WTC11 (cell line): ENCODE data around the gene PARK7. TPM values are rescaled to one million over a fixed set of nuclear protein-coding genes. Genes with fewer than 3 reads are reported as not detected.

Experiments used
- ATAC-seq: fragments of 200-7000 bp; cut with Tn5 transposase; 2 replicates; pipeline ENCODE4 v1.10.0; 2021; ENCODE audit warnings: mild to moderate bottlenecking, moderate library complexity
- CTCF ChIA-PET: fragments of 300-600 bp; sonication (Branson Sonifier 250); formaldehyde crosslinking; loops from one replicate; lab custom pipeline; 2021; ENCODE audit warnings: antibody characterized with exemption; lab: Charles Lee
- POLR2A ChIA-PET: fragments of 350-600 bp; sonication (Branson Sonifier 250); formaldehyde crosslinking; loops from one replicate; lab custom pipeline; 2021; ENCODE audit warnings: antibody characterized with exemption; lab: Charles Lee
- DNase-seq: peaks from one replicate; pipeline ENCODE4 v3.0.0; 2021; ENCODE audit warnings: low spot score
- H3K27ac Mint-ChIP-seq: 2 replicates; pipeline ENCODE4 v1.8.0; 2021; ENCODE audit warnings: mixed read lengths
- H3K27me3 Mint-ChIP-seq: 2 replicates; pipeline ENCODE4 v1.8.0; 2021; ENCODE audit warnings: low read depth, mild to moderate bottlenecking, moderate library complexity, mixed read lengths
- H3K36me3 Mint-ChIP-seq: 2 replicates; pipeline ENCODE4 v1.8.0; 2021; ENCODE audit warnings: mixed read lengths
- H3K4me1 Mint-ChIP-seq: 2 replicates; pipeline ENCODE4 v1.8.0; 2022; ENCODE audit warnings: mixed read lengths
- H3K4me3 Mint-ChIP-seq: 2 replicates; pipeline ENCODE4 v1.8.0; 2021; ENCODE audit warnings: mild to moderate bottlenecking, moderate library complexity, mixed read lengths
- H3K9me3 Mint-ChIP-seq: 2 replicates; pipeline ENCODE4 v1.8.0; 2021; ENCODE audit warnings: mixed read lengths
- ETV6 ChIP-seq: sonication (generic); formaldehyde crosslinking; IDR thresholded peaks from 2 replicates; pipeline ENCODE4 v1.8.1; 2022; ENCODE audit warnings: mild to moderate bottlenecking, missing genetic modification reagents
- FOXK1 ChIP-seq: sonication (generic); formaldehyde crosslinking; IDR thresholded peaks from 2 replicates; pipeline ENCODE4 v1.8.0; 2022; ENCODE audit warnings: mild to moderate bottlenecking, moderate library complexity, missing genetic modification reagents
- KAT7 ChIP-seq: sonication (generic); formaldehyde crosslinking; IDR thresholded peaks from 2 replicates; pipeline ENCODE4 v1.8.1; 2023; ENCODE audit warnings: missing genetic modification reagents, mild to moderate bottlenecking, borderline replicate concordance
- NFYB ChIP-seq: sonication (generic); formaldehyde crosslinking; conservative IDR thresholded peaks from 2 replicates; pipeline ENCODE4 v1.8.0; 2022; ENCODE audit warnings: low read depth, missing genetic modification reagents
- NR1H2 ChIP-seq: sonication (generic); formaldehyde crosslinking; IDR thresholded peaks from 2 replicates; pipeline ENCODE4 v1.9.0; 2021; ENCODE audit warnings: mild to moderate bottlenecking, moderate library complexity, missing genetic modification reagents
- RORB ChIP-seq: fragments of 250-450 bp; sonication (Bioruptor Pico); IDR thresholded peaks from 2 replicates; pipeline ENCODE4 v1.9.0; 2021; ENCODE audit warnings: mild to moderate bottlenecking
- SMAD3 ChIP-seq: sonication (generic); formaldehyde crosslinking; IDR thresholded peaks from 2 replicates; pipeline ENCODE4 v1.8.0; 2022; ENCODE audit warnings: missing genetic modification reagents, mild to moderate bottlenecking, borderline replicate concordance
- TP53 ChIP-seq: sonication (generic); formaldehyde crosslinking; IDR thresholded peaks from 2 replicates; pipeline ENCODE4 v1.8.1; 2023; ENCODE audit warnings: mild to moderate bottlenecking, missing genetic modification reagents
- ZNF317 ChIP-seq: sonication (generic); formaldehyde crosslinking; IDR thresholded peaks from 2 replicates; pipeline ENCODE4 v1.8.1; 2023; ENCODE audit warnings: low read depth, mild to moderate bottlenecking, moderate library complexity, missing genetic modification reagents, borderline replicate concordance
- total RNA-seq: library from RNA; stranded (reverse); gene quantifications from 3 replicates; pipeline ENCODE4 v1.2.3, GENCODE V29; 2021
- TF ChIP-seq, protein P1 (sequence below): sonication (generic); formaldehyde crosslinking; IDR thresholded peaks from 2 replicates; pipeline ENCODE4 v1.8.1; 2023; ENCODE audit warnings: mild to moderate bottlenecking, missing genetic modification reagents, moderate library complexity
- TF ChIP-seq, protein P2 (sequence below): fragments of 250-450 bp; sonication (Bioruptor Pico); IDR thresholded peaks from 2 replicates; pipeline ENCODE4 v1.9.0; 2021; ENCODE audit warnings: mild to moderate bottlenecking
- TF ChIP-seq, protein P3 (sequence below): sonication (generic); formaldehyde crosslinking; IDR thresholded peaks from 2 replicates; pipeline ENCODE4 v1.8.0; 2022; ENCODE audit warnings: missing genetic modification reagents
- TF ChIP-seq, protein P4 (sequence below): sonication (generic); formaldehyde crosslinking; IDR thresholded peaks from 2 replicates; pipeline ENCODE4 v1.8.1; 2022; ENCODE audit warnings: mild to moderate bottlenecking, moderate library complexity, missing genetic modification reagents
- TF ChIP-seq, protein P5 (sequence below): sonication (generic); formaldehyde crosslinking; IDR thresholded peaks from 2 replicates; pipeline ENCODE4 v1.8.0; 2022; ENCODE audit warnings: mild to moderate bottlenecking, missing genetic modification reagents
- TF ChIP-seq, protein P6 (sequence below): sonication (generic); formaldehyde crosslinking; IDR thresholded peaks from 2 replicates; pipeline ENCODE4 v1.8.0; 2022; ENCODE audit warnings: mild to moderate bottlenecking, missing genetic modification reagents
- TF ChIP-seq, protein P7 (sequence below): fragments of 250-450 bp; sonication (Bioruptor Pico); IDR thresholded peaks from 2 replicates; pipeline ENCODE4 v1.8.0; 2021; ENCODE audit warnings: mild to moderate bottlenecking
- TF ChIP-seq, protein P8 (sequence below): fragments of 250-450 bp; sonication (Bioruptor Pico); IDR thresholded peaks from 2 replicates; pipeline ENCODE4 v1.9.0; 2021; ENCODE audit warnings: mild to moderate bottlenecking

Gene PARK7
- total RNA-seq, 1 experiment from 2014 or later: 337 TPM

DNA sequence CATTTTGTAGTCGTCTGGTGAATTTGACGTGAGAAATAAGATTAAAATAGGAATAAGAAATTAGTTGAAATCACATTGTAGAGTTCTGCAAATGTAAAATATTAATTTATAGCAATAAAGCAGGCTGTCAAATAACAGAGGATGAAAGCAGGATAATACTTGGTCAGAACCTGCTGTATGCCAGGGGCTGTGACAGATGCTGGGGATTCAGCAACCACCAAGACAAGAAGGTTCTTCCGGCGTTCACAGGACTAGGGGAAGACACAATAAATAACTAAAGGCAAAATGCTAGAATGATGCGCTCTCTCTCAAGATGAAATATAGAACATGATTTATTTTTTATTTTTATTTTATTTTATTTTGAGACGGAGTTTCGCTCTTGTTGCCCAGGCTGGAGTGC lies 6.8 kb upstream of the PARK7 start:
- H3K4me1 Mint-ChIP-seq: no peaks in the 10 kb centered on the region; the same call in 1 of the 2 replicates
- TF ChIP-seq NR1H2 (CRISPR knock-in tag): no peak
- TF ChIP-seq, protein P1, sequence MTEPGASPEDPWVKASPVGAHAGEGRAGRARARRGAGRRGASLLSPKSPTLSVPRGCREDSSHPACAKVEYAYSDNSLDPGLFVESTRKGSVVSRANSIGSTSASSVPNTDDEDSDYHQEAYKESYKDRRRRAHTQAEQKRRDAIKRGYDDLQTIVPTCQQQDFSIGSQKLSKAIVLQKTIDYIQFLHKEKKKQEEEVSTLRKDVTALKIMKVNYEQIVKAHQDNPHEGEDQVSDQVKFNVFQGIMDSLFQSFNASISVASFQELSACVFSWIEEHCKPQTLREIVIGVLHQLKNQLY (CRISPR knock-in tag): no peak
- no peak for TF ChIP-seq NFYB (CRISPR knock-in tag)
- TF ChIP-seq, protein P2, sequence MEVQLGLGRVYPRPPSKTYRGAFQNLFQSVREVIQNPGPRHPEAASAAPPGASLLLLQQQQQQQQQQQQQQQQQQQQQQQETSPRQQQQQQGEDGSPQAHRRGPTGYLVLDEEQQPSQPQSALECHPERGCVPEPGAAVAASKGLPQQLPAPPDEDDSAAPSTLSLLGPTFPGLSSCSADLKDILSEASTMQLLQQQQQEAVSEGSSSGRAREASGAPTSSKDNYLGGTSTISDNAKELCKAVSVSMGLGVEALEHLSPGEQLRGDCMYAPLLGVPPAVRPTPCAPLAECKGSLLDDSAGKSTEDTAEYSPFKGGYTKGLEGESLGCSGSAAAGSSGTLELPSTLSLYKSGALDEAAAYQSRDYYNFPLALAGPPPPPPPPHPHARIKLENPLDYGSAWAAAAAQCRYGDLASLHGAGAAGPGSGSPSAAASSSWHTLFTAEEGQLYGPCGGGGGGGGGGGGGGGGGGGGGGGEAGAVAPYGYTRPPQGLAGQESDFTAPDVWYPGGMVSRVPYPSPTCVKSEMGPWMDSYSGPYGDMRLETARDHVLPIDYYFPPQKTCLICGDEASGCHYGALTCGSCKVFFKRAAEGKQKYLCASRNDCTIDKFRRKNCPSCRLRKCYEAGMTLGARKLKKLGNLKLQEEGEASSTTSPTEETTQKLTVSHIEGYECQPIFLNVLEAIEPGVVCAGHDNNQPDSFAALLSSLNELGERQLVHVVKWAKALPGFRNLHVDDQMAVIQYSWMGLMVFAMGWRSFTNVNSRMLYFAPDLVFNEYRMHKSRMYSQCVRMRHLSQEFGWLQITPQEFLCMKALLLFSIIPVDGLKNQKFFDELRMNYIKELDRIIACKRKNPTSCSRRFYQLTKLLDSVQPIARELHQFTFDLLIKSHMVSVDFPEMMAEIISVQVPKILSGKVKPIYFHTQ (CRISPR knock-in tag): no peak
- no peak for TF ChIP-seq ZNF317 (CRISPR knock-in tag)
- TF ChIP-seq, protein P3, sequence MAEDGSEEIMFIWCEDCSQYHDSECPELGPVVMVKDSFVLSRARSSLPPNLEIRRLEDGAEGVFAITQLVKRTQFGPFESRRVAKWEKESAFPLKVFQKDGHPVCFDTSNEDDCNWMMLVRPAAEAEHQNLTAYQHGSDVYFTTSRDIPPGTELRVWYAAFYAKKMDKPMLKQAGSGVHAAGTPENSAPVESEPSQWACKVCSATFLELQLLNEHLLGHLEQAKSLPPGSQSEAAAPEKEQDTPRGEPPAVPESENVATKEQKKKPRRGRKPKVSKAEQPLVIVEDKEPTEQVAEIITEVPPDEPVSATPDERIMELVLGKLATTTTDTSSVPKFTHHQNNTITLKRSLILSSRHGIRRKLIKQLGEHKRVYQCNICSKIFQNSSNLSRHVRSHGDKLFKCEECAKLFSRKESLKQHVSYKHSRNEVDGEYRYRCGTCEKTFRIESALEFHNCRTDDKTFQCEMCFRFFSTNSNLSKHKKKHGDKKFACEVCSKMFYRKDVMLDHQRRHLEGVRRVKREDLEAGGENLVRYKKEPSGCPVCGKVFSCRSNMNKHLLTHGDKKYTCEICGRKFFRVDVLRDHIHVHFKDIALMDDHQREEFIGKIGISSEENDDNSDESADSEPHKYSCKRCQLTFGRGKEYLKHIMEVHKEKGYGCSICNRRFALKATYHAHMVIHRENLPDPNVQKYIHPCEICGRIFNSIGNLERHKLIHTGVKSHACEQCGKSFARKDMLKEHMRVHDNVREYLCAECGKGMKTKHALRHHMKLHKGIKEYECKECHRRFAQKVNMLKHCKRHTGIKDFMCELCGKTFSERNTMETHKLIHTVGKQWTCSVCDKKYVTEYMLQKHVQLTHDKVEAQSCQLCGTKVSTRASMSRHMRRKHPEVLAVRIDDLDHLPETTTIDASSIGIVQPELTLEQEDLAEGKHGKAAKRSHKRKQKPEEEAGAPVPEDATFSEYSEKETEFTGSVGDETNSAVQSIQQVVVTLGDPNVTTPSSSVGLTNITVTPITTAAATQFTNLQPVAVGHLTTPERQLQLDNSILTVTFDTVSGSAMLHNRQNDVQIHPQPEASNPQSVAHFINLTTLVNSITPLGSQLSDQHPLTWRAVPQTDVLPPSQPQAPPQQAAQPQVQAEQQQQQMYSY (CRISPR knock-in tag): no peak
- TF ChIP-seq, protein P4, sequence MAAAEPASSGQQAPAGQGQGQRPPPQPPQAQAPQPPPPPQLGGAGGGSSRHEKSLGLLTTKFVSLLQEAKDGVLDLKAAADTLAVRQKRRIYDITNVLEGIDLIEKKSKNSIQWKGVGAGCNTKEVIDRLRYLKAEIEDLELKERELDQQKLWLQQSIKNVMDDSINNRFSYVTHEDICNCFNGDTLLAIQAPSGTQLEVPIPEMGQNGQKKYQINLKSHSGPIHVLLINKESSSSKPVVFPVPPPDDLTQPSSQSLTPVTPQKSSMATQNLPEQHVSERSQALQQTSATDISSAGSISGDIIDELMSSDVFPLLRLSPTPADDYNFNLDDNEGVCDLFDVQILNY (CRISPR knock-in tag): no peak
- TF ChIP-seq, protein P5, sequence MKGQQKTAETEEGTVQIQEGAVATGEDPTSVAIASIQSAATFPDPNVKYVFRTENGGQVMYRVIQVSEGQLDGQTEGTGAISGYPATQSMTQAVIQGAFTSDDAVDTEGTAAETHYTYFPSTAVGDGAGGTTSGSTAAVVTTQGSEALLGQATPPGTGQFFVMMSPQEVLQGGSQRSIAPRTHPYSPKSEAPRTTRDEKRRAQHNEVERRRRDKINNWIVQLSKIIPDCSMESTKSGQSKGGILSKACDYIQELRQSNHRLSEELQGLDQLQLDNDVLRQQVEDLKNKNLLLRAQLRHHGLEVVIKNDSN (CRISPR knock-in tag): no peak
- TF ChIP-seq, all 79 proteins: peak for 0
- peak overlapping the region; percentile 57 for H3K4me3 Mint-ChIP-seq
- peaks cover 13% of the 10 kb centered on the region for H3K9me3 Mint-ChIP-seq
- DNase-seq (no peak), ATAC-seq (no peak)
- peaks cover 19% of the 10 kb centered on the region for H3K27me3 Mint-ChIP-seq
- H3K36me3 Mint-ChIP-seq: peaks cover 10% of the 10 kb centered on the region
- H3K27ac Mint-ChIP-seq: no peak overlapping the region
- POLR2A ChIA-PET: no interaction called here
- CTCF ChIA-PET: no interaction called here

DNA sequence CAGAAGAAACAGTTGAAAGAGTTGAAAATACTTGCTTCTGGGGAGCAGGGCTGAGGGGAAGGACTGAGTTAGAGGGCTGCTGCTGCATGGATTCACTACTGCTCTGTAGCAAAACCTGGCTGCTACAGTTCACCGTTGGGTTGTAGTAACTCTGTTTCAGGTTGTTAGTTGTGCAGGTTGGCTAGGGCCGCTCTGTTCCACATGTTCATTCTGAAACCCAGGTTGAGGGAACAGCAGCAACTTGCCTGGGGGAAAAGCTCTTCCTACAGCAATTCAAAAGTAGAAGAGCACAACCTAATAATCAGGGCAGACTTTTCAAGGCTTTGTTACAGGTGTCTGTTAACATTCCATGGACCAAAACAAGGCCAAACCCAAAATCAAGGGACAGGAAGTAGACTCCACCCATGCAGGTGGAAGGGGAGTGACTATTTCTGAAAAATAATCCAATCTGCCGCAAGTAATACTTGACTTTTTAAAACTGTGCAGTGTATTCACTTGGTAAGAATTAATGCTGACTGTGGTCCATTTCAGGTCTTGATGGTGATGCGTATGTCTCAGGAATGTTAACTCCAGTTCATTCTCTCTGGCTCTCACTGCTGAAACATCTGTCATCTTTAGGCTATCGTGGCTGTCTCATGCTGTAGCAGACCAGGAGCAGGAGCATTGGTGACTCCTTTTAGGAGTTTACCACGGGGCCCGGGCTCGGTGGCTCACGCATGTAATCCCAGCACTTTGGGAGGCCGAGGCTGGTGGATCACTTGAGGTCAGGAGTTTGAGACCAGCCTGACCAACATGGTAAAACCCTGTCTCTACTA lies 5.1 kb upstream of the PARK7 start:
- Mint-ChIP-seq H3K27ac (no peak overlapping the region), H3K27me3 (peaks cover 19% of the 10 kb centered on the region), H3K4me1 (peaks cover 7% of the 10 kb centered on the region; the same call in 1 of the 2 replicates), H3K9me3 (peaks cover 7% of the 10 kb centered on the region), H3K36me3 (peaks cover 7% of the 10 kb centered on the region), H3K4me3 (no peak overlapping the region)
- ChIA-PET POLR2A (no interaction called here), CTCF (no interaction called here)
- ATAC-seq (no peak), DNase-seq (no peak)
- TF ChIP-seq ETV6 (no peak), TP53 (no peak), SMAD3 (CRISPR knock-in tag) (no peak), KAT7 (CRISPR knock-in tag) (no peak), RORB (CRISPR knock-in tag) (no peak), FOXK1 (CRISPR knock-in tag) (no peak)
- TF ChIP-seq, protein P6, sequence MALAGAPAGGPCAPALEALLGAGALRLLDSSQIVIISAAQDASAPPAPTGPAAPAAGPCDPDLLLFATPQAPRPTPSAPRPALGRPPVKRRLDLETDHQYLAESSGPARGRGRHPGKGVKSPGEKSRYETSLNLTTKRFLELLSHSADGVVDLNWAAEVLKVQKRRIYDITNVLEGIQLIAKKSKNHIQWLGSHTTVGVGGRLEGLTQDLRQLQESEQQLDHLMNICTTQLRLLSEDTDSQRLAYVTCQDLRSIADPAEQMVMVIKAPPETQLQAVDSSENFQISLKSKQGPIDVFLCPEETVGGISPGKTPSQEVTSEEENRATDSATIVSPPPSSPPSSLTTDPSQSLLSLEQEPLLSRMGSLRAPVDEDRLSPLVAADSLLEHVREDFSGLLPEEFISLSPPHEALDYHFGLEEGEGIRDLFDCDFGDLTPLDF (CRISPR knock-in tag): no peak
- TF ChIP-seq, protein P7, sequence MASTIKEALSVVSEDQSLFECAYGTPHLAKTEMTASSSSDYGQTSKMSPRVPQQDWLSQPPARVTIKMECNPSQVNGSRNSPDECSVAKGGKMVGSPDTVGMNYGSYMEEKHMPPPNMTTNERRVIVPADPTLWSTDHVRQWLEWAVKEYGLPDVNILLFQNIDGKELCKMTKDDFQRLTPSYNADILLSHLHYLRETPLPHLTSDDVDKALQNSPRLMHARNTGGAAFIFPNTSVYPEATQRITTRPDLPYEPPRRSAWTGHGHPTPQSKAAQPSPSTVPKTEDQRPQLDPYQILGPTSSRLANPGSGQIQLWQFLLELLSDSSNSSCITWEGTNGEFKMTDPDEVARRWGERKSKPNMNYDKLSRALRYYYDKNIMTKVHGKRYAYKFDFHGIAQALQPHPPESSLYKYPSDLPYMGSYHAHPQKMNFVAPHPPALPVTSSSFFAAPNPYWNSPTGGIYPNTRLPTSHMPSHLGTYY (CRISPR knock-in tag): no peak
- TF ChIP-seq, protein P8, sequence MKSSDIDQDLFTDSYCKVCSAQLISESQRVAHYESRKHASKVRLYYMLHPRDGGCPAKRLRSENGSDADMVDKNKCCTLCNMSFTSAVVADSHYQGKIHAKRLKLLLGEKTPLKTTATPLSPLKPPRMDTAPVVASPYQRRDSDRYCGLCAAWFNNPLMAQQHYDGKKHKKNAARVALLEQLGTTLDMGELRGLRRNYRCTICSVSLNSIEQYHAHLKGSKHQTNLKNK (CRISPR knock-in tag): no peak
- TF ChIP-seq, protein P3 (CRISPR knock-in tag): no peak
